ENCODE measurements around the gene EXOC5. TPM values are rescaled to one million over a fixed set of nuclear protein-coding genes. Genes with fewer than 3 reads are reported as not detected.
A peak's percentile ranks its signal among the peaks of the same experiment; 100 is the strongest.

EXOC5 gene
- total and polyA plus RNA-seq, 4 donors: 9.0 to 81.5 (median 33.5) TPM

GRCh38 chr14:57274551-57274950, 5.8 kb upstream of the EXOC5 start:
- Histone ChIP-seq H3K4me1 (ENCODE audit: control insufficient read depth in 5 of 5, insufficient read depth in 5 of 5, low read length in 5 of 5) (peaks cover 0 to 16% (median 5%) of the 10 kb centered on the region in 5 donors), H3K27ac (ENCODE audit: low read depth in 1 of 2, low read length in 1 of 2) (no peak overlapping the region), H3K36me3 (ENCODE audit: control insufficient read depth in 4 of 4, insufficient read depth in 4 of 4, low read length in 4 of 4) (peaks cover 0 to 7% (median 4%) of the 10 kb centered on the region in 4 donors), H3K9ac (ENCODE audit: insufficient read depth in 1 of 2, low read length in 2 of 2) (no peak overlapping the region), H3K27me3 (ENCODE audit: control insufficient read depth in 3 of 3, insufficient read depth in 3 of 3, low read length in 2 of 3) (no peaks in the 10 kb centered on the region), H3K9me3 (ENCODE audit: control insufficient read depth in 4 of 4, insufficient read depth in 3 of 4, low read length in 3 of 4) (no peaks in the 10 kb centered on the region), H3K4me3 (no peak overlapping the region)
- WGBS, 2 donors: 88 to 96% methylated on average over 2 of the region's 2 CpGs
- TF ChIP-seq, protein P1, sequence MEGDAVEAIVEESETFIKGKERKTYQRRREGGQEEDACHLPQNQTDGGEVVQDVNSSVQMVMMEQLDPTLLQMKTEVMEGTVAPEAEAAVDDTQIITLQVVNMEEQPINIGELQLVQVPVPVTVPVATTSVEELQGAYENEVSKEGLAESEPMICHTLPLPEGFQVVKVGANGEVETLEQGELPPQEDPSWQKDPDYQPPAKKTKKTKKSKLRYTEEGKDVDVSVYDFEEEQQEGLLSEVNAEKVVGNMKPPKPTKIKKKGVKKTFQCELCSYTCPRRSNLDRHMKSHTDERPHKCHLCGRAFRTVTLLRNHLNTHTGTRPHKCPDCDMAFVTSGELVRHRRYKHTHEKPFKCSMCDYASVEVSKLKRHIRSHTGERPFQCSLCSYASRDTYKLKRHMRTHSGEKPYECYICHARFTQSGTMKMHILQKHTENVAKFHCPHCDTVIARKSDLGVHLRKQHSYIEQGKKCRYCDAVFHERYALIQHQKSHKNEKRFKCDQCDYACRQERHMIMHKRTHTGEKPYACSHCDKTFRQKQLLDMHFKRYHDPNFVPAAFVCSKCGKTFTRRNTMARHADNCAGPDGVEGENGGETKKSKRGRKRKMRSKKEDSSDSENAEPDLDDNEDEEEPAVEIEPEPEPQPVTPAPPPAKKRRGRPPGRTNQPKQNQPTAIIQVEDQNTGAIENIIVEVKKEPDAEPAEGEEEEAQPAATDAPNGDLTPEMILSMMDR (IDR thresholded peaks at IDR 0.05; ENCODE audit: control extremely low read depth, extremely low read depth): no peak
- no peak for ATAC-seq (ENCODE audit: insufficient read depth, low FRiP score)
- DNase-seq: no peak

DNA sequence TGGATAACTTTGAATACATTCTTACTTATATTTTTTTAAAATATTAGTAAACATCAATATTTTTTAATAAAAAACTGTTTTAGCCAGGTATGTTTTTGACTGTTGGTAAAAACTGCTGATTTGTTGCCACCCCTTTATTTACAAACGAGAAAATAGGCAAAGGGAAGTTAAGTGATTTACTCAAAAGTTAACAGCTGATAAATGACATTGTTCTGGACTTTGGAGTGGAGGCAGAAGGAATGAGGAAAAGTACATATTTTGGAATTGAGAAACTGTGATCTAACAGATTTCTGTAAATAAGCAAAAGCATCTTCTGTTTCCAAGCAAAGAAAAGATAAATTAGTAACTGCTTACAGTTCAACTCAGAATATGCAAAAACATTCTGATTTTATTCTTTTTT, 4.5 kb upstream of the EXOC5 start:
- DNase-seq (no peak), ATAC-seq (ENCODE audit: insufficient read depth, low FRiP score) (no peak)
- 83 to 91% methylated on average over 1 of the region's 1 CpG for WGBS, 2 donors
- TF ChIP-seq, protein P1 (IDR thresholded peaks at IDR 0.05; ENCODE audit: control extremely low read depth, extremely low read depth): no peak
- Histone ChIP-seq H3K27me3 (ENCODE audit: control insufficient read depth in 3 of 3, insufficient read depth in 3 of 3, low read length in 2 of 3) (no peaks in the 10 kb centered on the region), H3K27ac (ENCODE audit: low read depth in 1 of 2, low read length in 1 of 2) (no peak overlapping the region), H3K9me3 (ENCODE audit: control insufficient read depth in 4 of 4, insufficient read depth in 3 of 4, low read length in 3 of 4) (no peaks in the 10 kb centered on the region), H3K4me3 (no peak overlapping the region), H3K36me3 (ENCODE audit: control insufficient read depth in 4 of 4, insufficient read depth in 4 of 4, low read length in 4 of 4) (peaks cover 2 to 7% (median 5%) of the 10 kb centered on the region in 4 donors), H3K9ac (ENCODE audit: insufficient read depth in 1 of 2, low read length in 2 of 2) (no peak overlapping the region), H3K4me1 (ENCODE audit: control insufficient read depth in 5 of 5, insufficient read depth in 5 of 5, low read length in 5 of 5) (peaks cover 0 to 12% (median 5%) of the 10 kb centered on the region in 5 donors)

GRCh38 chr14:57266065-57266464, 2.6 kb downstream of the EXOC5 start:
- TF ChIP-seq, protein P1 (IDR thresholded peaks at IDR 0.05; ENCODE audit: control extremely low read depth, extremely low read depth): no peak
- H3K27me3 ChIP-seq (ENCODE audit: control insufficient read depth in 3 of 3, insufficient read depth in 3 of 3, low read length in 2 of 3): no peaks in the 10 kb centered on the region
- WGBS, 2 donors: 19 to 32% methylated on average over 2 of the region's 2 CpGs
- H3K4me3 ChIP-seq: no peak overlapping the region
- no peak overlapping the region for H3K9ac ChIP-seq (ENCODE audit: insufficient read depth in 1 of 2, low read length in 2 of 2)
- no peak for ATAC-seq (ENCODE audit: insufficient read depth, low FRiP score)
- H3K4me1 ChIP-seq (ENCODE audit: control insufficient read depth in 5 of 5, insufficient read depth in 5 of 5, low read length in 5 of 5): peaks cover 2 to 24% (median 7%) of the 10 kb centered on the region in 5 donors
- H3K27ac ChIP-seq (ENCODE audit: low read depth in 1 of 2, low read length in 1 of 2): no peak overlapping the region
- H3K9me3 ChIP-seq (ENCODE audit: control insufficient read depth in 4 of 4, insufficient read depth in 3 of 4, low read length in 3 of 4): no peaks in the 10 kb centered on the region
- H3K36me3 ChIP-seq (ENCODE audit: control insufficient read depth in 4 of 4, insufficient read depth in 4 of 4, low read length in 4 of 4): peaks cover 0 to 4% (median 0%) of the 10 kb centered on the region in 4 donors
- DNase-seq: peak in 2 of 3 donors; percentile 15 to 55

- peaks cover 0 to 2% (median 0%) of the 10 kb centered on the region in 4 donors for H3K36me3 ChIP-seq (ENCODE audit: control insufficient read depth in 4 of 4, insufficient read depth in 4 of 4, low read length in 4 of 4)
- H3K27me3 ChIP-seq (ENCODE audit: control insufficient read depth in 3 of 3, insufficient read depth in 3 of 3, low read length in 2 of 3): no peaks in the 10 kb centered on the region
- no peak overlapping the region for H3K9ac ChIP-seq (ENCODE audit: insufficient read depth in 1 of 2, low read length in 2 of 2)
- H3K27ac ChIP-seq (ENCODE audit: low read depth in 1 of 2, low read length in 1 of 2): no peak overlapping the region
- peaks cover 0 to 15% (median 6%) of the 10 kb centered on the region in 5 donors for H3K4me1 ChIP-seq (ENCODE audit: control insufficient read depth in 5 of 5, insufficient read depth in 5 of 5, low read length in 5 of 5)
- no peak for ATAC-seq (ENCODE audit: insufficient read depth, low FRiP score)
- DNase-seq: no peak
- no peaks in the 10 kb centered on the region for H3K9me3 ChIP-seq (ENCODE audit: control insufficient read depth in 4 of 4, insufficient read depth in 3 of 4, low read length in 3 of 4)
- TF ChIP-seq, protein P1 (IDR thresholded peaks at IDR 0.05; ENCODE audit: control extremely low read depth, extremely low read depth): no peak
- no peak overlapping the region for H3K4me3 ChIP-seq
Measured at GRCh38 chr14:57262117-57262516, 6.6 kb downstream of the EXOC5 start.
